K562 (cell line): ENCODE measurements around the gene VANGL1. TPM values are rescaled to one million over a fixed set of nuclear protein-coding genes. Genes with fewer than 3 reads are reported as not detected.

ENCODE experiments used
- ARHGAP35 ChIP-seq: fragments of 450-650 bp; IDR thresholded peaks from 2 replicates; pipeline ENCODE4 v1.6.1; 2018; ENCODE audit not compliant: partially characterized antibody
- EP300 ChIP-seq: IDR thresholded peaks from 2 replicates; pipeline ENCODE4 v1.6.1; 2012; ENCODE audit warnings: low read length, improper control_type of control experiment
- GATA2 ChIP-seq: sonication (generic); formaldehyde crosslinking; IDR thresholded peaks from 2 replicates; pipeline ENCODE4 v1.4.0; 2020; ENCODE audit warnings: mild to moderate bottlenecking, missing genetic modification reagents
- HDAC1 ChIP-seq, 2 experiments: fragments of 450-650 bp; IDR thresholded peaks; 2 replicates each; pipeline ENCODE4 v1.6.1; 2016 to 2017; ENCODE audit warnings: inconsistent platforms in 1 of 2, mild to moderate bottlenecking in 1 of 2, moderate library complexity in 1 of 2
- JUND ChIP-seq, 2 experiments: IDR thresholded peaks; 2 replicates in 1 of 2; 3 replicates in 1 of 2; pipeline ENCODE4 v1.6.1; 2011; ENCODE audit warnings: borderline replicate concordance in 2 of 2, low read depth in 2 of 2, low read length in 2 of 2, improper control_type of control experiment in 1 of 2, missing biosample characterization in 1 of 2, missing genetic modification characterization in 1 of 2, missing genetic modification reagents in 1 of 2
- MTA3 ChIP-seq: fragments of 450-650 bp; formaldehyde crosslinking; IDR thresholded peaks from 2 replicates; pipeline ENCODE4 v1.6.1; 2017; ENCODE audit warnings: mild to moderate bottlenecking, borderline replicate concordance
- NFXL1 ChIP-seq: fragments of 450-650 bp; formaldehyde crosslinking; IDR thresholded peaks from 2 replicates; pipeline ENCODE4 v1.4.0; 2021; ENCODE audit warnings: mild to moderate bottlenecking
- NR4A1 ChIP-seq, 2 experiments: fragments of 250-450 bp in 1 of 2; fragments of 450-650 bp in 1 of 2; sonication (Bioruptor Pico) in 1 of 2; IDR thresholded peaks; 2 replicates each; pipeline versions ENCODE4 v1.4.0 to v1.6.1; 2016 to 2020; ENCODE audit warnings: mild to moderate bottlenecking in 2 of 2, missing compliant biosample characterization in 1 of 2, missing genetic modification characterization in 1 of 2, moderate library complexity in 1 of 2
- SMC3 ChIP-seq: conservative IDR thresholded peaks from 2 replicates; pipeline ENCODE4 v1.6.1; 2011; ENCODE audit warnings: low read depth, low read length, improper control_type of control experiment; ENCODE audit not compliant: insufficient read depth
- SP1 ChIP-seq: sonication (generic); formaldehyde crosslinking; IDR thresholded peaks from 2 replicates; pipeline ENCODE4 v1.8.1; 2022; ENCODE audit warnings: mild to moderate bottlenecking, missing genetic modification reagents
- TCFL5 ChIP-seq: fragments of 250-450 bp; sonication (Bioruptor Pico); conservative IDR thresholded peaks from 2 replicates; pipeline ENCODE4 v1.6.1; 2021; ENCODE audit warnings: mild to moderate bottlenecking, moderate library complexity, matching md5 sums
- TEAD4 ChIP-seq, 2 experiments: sonication (generic) in 1 of 2; formaldehyde crosslinking in 1 of 2; IDR thresholded peaks; 2 replicates each; pipeline versions ENCODE4 v1.6.1 to v1.8.0; 2012 to 2022; ENCODE audit warnings: borderline replicate concordance in 1 of 2, inconsistent platforms in 1 of 2, low read length in 1 of 2, mild to moderate bottlenecking in 1 of 2, missing genetic modification reagents in 1 of 2
- ZNF280B ChIP-seq: fragments of 250-450 bp; sonication (Bioruptor Pico); IDR thresholded peaks from 2 replicates; pipeline ENCODE4 v1.5.1; 2021; ENCODE audit warnings: mild to moderate bottlenecking
- ZNF316 ChIP-seq: fragments of 450-650 bp; IDR thresholded peaks from 2 replicates; pipeline ENCODE4 v1.6.1; 2016
- ZNF444 ChIP-seq: fragments of 250-450 bp; sonication (Bioruptor Pico); IDR thresholded peaks from 2 replicates; pipeline ENCODE4 v1.4.0; 2020; ENCODE audit warnings: mild to moderate bottlenecking, moderate library complexity
- ZNF668 ChIP-seq: fragments of 250-450 bp; sonication (Bioruptor Pico); IDR thresholded peaks from 2 replicates; pipeline ENCODE4 v1.8.0; 2022; ENCODE audit warnings: mild to moderate bottlenecking, inconsistent platforms
- polyA plus RNA-seq, 8 experiments: library from polyadenylated mRNA; depleted of rRNA in 4 of 8; stranded (reverse) in 5 of 8; unstranded in 3 of 8; fragments of >200 nt; fragmentation: Nextera tagmentation in 2 of 8; fragmentation: Illumina TruSeq in 1 of 8; extraction: Ambion mirVana in 2 of 8; extraction: Trizol in 1 of 8; gene quantifications; 2 replicates each; pipeline versions ENCODE4 v1.2.1 to v1.2.3, GENCODE V29; 2011 to 2014; ENCODE audit warnings: inconsistent platforms in 1 of 8, missing spikeins in 1 of 8
- total RNA-seq, 7 experiments: library from RNA; depleted of rRNA in 6 of 7; stranded (reverse); fragments of >200 nt in 6 of 7; fragmentation: Illumina TruSeq in 2 of 7; extraction: Trizol in 2 of 7; gene quantifications; 2 replicates each; pipeline versions ENCODE4 v1.2.1 to v1.2.3, GENCODE V29; 2011 to 2021; ENCODE audit warnings: low replicate concordance in 1 of 7
- TF ChIP-seq, protein P1 (sequence below), 2 experiments: fragments of 450-650 bp; conservative IDR thresholded peaks; 2 replicates each; pipeline ENCODE4 v1.6.1; 2017; ENCODE audit warnings: mild to moderate bottlenecking in 2 of 2, moderate library complexity in 2 of 2
- TF ChIP-seq, protein P2 (sequence below): fragments of 200-800 bp; sonication (Bioruptor generic); IDR thresholded peaks from 2 replicates; pipeline ENCODE4 v1.6.1; 2017; ENCODE audit warnings: missing genetic modification characterization, missing compliant biosample characterization
- TF ChIP-seq, protein P3 (sequence below), 3 experiments: fragments of 200-800 bp in 1 of 3; sonication (Bioruptor generic) in 1 of 3; sonication (generic) in 1 of 3; formaldehyde crosslinking in 1 of 3; IDR thresholded peaks; 2 replicates each; pipeline versions ENCODE4 v1.6.1 to v1.8.0; 2016 to 2022; ENCODE audit warnings: mild to moderate bottlenecking in 2 of 3, missing compliant biosample characterization in 2 of 3, missing genetic modification characterization in 2 of 3, missing genetic modification reagents in 1 of 3

The VANGL1 gene
- total and polyA plus RNA-seq, 9 of the 15 experiments (the other 6 are each of a cell fraction or from before 2014, with no cell fraction given) = 0.90 to 12.8 (median 9.6) TPM

DNA sequence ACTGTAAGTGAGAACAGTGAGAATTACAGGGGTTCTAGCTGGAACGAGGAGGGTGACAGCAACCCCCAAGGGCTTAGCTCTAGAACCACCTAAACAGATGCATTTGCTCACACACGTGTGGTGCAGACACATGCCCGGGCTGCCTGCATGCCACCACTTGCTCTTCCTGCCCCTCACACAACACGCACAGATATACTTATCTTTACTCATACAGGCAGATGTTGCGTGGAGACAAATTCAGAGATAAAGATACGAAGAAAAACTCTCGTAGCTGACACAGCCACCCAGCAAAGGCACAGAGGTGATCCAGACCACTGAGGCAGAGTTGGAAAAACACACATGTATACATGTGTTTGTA is 13.5 kb downstream of the VANGL1 start (continued):
- TF ChIP-seq HDAC1 (IDR thresholded peaks at IDR 0.05) (peak in 1 of 2 experiments; percentile 55; a peak in 2 of 4 replicates), TCFL5 (CRISPR knock-in tag) (no peak), NFXL1 (CRISPR knock-in tag) (no peak), GATA2 (CRISPR knock-in tag) (no peak), MTA3 (peak; percentile 66; the same call in 1 of the 2 replicates), ZNF316 (peak; percentile 26; the same call in 1 of the 2 replicates), SP1 (CRISPR knock-in tag) (no peak), SMC3 (no peak), ZNF668 (CRISPR knock-in tag) (no peak), TEAD4 (IDR thresholded peaks at IDR 0.05; ENCODE audit: low read length) (peak; percentile 34; the same call in 1 of the 2 replicates), TEAD4 (CRISPR knock-in tag; IDR thresholded peaks at IDR 0.05; ENCODE audit: borderline replicate concordance) (no peak), NR4A1 (CRISPR knock-in tag; IDR thresholded peaks at IDR 0.05) (no peak), NR4A1 (tag; IDR thresholded peaks at IDR 0.05) (0 out of 2 replicates have a peak, but pooled peaks have one; percentile 20), ARHGAP35 (no peak), ZNF444 (no peak), EP300 (peak; percentile 41; the same call in 1 of the 2 replicates), ZNF280B (CRISPR knock-in tag) (no peak), JUND (IDR thresholded peaks at IDR 0.05; ENCODE audit: borderline replicate concordance, low read depth, low read length) (peak; percentile 11; the same call in 1 of the 2 replicates), JUND (tag; IDR thresholded peaks at IDR 0.05; ENCODE audit: borderline replicate concordance, low read depth, low read length) (no peak; the same call in 2 of the 3 replicates)
- TF ChIP-seq, protein P1, sequence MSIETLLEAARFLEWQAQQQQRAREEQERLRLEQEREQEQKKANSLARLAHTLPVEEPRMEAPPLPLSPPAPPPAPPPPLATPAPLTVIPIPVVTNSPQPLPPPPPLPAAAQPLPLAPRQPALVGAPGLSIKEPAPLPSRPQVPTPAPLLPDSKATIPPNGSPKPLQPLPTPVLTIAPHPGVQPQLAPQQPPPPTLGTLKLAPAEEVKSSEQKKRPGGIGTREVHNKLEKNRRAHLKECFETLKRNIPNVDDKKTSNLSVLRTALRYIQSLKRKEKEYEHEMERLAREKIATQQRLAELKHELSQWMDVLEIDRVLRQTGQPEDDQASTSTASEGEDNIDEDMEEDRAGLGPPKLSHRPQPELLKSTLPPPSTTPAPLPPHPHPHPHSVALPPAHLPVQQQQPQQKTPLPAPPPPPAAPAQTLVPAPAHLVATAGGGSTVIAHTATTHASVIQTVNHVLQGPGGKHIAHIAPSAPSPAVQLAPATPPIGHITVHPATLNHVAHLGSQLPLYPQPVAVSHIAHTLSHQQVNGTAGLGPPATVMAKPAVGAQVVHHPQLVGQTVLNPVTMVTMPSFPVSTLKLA (conservative IDR thresholded peaks at IDR 0.05) = peak; percentile 35 to 48; a peak in 3 of 4 replicates
- TF ChIP-seq, protein P2, sequence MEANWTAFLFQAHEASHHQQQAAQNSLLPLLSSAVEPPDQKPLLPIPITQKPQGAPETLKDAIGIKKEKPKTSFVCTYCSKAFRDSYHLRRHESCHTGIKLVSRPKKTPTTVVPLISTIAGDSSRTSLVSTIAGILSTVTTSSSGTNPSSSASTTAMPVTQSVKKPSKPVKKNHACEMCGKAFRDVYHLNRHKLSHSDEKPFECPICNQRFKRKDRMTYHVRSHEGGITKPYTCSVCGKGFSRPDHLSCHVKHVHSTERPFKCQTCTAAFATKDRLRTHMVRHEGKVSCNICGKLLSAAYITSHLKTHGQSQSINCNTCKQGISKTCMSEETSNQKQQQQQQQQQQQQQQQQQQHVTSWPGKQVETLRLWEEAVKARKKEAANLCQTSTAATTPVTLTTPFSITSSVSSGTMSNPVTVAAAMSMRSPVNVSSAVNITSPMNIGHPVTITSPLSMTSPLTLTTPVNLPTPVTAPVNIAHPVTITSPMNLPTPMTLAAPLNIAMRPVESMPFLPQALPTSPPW (CRISPR knock-in tag) = no peak
- TF ChIP-seq, protein P3, sequence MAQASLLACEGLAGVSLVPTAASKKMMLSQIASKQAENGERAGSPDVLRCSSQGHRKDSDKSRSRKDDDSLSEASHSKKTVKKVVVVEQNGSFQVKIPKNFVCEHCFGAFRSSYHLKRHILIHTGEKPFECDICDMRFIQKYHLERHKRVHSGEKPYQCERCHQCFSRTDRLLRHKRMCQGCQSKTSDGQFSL (CRISPR knock-in tag; IDR thresholded peaks at IDR 0.05) = no peak
- TF ChIP-seq, protein P3 (tag; IDR thresholded peaks at IDR 0.05) = no peak
